Smooth muscle cell of the brain vasculature (primary cell): ENCODE data around the gene BHLHE23.

Experiments
- DNase-seq: peaks from one replicate; pipeline ENCODE4 v3.0.0-alpha.2; 2012; ENCODE audit warnings: low read depth, low spot score

The BHLHE23 gene

DNA sequence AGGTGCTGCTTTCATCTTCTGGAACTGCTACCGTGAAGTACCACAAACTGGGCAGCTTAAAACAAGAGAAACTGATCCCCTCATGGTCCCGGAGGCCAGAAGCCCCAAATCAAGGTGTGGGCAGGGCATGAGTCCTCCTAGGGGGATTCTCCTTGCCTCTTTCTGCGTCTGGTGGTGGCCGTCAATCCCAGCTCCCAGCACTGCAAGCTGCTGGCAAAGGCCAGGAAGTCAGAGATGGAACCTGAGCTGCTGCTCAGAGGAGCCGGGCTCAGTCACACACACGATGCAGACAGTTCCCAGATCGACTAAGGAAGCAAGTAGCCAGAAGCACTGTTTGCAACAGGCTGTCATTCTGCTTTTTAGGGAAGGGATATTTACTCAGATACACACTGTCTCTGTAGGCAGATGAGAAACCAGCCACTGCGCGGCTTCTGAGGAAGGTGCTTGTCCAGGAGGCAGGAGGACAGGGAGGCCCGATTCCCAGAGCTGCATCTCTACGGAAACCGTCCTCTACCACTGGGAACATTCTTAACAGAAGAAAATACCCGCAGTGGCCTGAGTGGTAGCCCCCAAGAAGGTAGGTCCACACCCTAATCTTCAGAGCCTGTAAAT is 15.5 kb downstream of the BHLHE23 start:
- DNase-seq, result no peak

DNA sequence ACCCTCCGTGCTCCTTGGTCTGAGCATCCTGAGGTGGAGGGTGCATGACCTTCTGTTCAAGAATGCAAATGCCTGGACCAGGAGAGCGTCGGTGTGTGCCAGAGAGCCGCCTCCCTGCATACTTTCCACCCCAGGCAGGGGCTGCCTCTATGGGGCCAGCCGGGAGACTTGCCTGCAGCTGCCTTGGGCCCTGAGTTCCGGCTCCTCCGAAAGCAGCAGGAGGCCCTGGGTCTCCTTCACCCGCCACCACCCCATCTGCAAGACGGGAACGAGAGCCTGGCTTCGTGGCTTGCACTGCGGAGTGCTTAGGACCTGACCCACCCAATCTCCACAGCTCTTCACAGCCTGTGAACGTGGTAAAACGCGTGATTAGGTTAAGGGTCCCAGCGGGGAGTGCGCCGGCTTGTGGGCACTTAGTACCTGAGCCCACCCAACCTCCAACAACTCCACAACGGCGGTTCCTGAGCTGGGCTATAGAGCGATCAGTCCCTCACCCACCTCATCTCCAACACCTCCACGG is 16.4 kb downstream of the BHLHE23 start:
- DNase-seq, result no peak

GRCh38 chr20:62989201-62989601 is 17.6 kb downstream of the BHLHE23 start:
- DNase-seq, result no peak

GRCh38 chr20:62987114-62987513 is 19.6 kb downstream of the BHLHE23 start:
- DNase-seq, result no peak

GRCh38 chr20:62986257-62986800 is 20.4 kb downstream of the BHLHE23 start:
- no peak for DNase-seq

GRCh38 chr20:62985444-62985778 is 21.4 kb downstream of the BHLHE23 start:
- DNase-seq, result no peak

DNA sequence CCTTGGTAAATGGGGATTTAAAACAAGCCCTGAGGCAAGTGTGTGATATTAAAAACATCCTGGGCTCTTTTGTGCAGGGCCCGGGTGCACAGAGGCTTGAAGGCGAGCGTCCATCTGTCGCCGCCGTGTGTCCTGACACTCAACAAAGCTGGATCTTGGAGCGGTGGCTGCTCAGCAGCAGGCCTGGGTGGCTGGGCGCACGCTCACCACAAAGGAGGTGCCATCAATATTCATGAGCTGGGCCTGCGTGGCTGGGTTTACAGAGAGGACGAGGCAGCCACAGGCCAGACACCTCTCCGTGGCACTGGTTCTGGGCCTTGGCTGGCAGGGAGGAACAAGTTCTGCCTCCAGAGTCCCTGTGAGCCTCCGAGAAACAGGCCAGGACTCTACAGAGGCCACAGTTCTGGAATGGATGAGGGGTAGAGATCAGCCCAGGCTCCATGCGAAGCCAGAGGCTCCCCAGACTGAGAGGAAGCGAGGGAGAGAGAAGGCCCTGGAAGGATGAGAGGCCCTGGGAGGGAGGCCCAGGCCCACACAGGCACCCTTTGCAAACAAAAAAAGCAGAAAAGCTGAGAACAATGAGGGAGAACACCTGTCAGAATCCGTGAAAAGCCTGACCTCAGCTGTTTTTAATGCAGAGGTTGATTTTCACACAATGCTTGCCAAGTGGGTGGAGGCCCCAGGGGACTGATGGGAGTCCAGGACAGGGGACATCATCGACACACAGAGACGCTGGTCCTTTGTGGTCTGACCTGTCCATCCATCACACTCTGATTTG is 21.9 kb downstream of the BHLHE23 start:
- DNase-seq, result no peak

- no peak for DNase-seq
Measured at GRCh38 chr20:62983210-62983609, 23.6 kb downstream of the BHLHE23 start.

DNA sequence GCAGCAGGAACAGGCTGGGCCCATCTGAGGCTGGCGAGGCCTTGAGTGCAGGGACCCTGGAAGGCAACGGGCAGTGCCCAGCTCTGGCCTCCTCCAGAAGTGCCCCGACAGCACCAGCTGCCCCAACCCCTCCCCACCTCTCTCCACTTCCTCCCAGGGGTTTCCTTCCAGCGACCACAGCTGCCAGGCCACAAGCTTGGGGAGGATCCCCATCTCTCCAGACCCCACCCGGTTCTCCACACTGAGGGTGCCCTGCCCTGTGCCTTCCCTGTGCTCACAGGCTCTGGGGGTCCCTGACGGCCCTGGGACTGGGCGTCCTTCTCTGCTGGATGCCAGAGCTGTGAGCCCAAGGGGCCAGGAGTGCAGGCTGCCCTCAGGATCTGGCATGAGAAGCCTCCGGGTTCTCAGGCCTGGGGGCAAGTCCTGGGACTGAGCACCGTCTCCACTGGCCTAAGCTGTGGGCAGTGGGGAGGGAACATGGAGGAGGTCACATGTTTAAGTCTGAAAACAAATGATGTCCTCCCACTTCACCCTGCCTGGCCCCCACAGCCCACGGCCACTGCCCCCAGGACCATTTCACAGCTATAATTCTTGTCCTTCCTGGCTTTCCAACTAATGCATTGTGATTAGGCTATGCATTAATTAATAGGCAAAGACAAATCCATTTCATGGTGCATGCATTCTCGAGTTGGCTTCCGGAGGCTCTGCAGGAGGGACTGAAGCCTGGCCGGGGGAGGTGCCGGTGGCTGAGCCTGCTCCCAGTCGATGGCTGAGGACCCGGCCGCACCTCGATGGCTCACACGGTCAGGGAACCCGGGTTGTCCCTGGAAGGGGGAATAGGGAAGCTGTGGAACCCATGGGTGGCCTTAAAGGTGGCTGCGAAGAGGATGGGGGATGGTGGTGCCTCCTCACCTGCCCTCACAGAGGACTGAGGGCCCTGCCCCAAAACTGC is 24.4 kb downstream of the BHLHE23 start:
- no peak for DNase-seq

DNA sequence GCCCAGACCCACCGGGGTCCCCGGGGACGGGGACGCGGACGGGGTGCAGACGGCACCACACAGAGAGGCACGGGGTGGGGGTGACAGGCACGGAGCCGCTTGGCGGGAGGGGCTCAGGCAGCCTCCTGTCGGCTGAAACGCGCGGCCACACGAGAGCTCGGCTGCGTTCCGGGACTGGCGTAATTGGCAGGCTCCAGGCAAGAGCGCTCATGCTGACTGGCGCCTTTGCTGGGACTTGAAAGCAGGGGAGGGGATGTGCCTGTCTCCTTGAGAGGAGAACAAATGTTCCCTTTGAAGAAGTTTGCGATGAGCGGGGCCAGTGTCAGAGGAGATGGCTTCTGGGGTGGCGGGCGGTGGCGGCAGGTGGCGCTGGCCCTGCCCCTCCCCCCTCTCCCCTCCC is 25.8 kb downstream of the BHLHE23 start:
- no peak for DNase-seq

- no peak for DNase-seq
Measured at GRCh38 chr20:62980380-62980960, 26.3 kb downstream of the BHLHE23 start.

- DNase-seq, result no peak
Measured at GRCh38 chr20:62979876-62980373, 26.8 kb downstream of the BHLHE23 start.

GRCh38 chr20:62979310-62979709 is 27.5 kb downstream of the BHLHE23 start:
- DNase-seq, result no peak

DNA sequence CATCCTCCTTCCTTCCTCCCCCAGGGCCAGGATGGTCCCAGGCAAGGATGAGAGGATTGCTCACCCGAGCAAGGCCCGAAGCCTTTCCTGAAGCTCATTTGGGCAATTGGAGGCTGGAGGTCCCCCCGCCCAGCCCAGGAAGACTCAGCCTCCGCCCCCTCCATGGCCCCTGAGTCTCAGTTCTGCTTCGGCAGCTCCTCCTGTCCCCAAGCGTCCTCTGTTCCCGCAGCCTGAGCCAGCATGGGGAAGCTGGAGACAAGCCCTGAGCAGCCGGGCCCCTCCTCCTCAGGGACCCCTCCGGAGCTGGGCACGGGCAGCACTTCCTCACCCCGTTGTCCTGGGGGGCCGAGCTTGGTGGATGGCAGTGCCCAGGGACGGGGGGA is 28.2 kb downstream of the BHLHE23 start:
- no peak for DNase-seq

DNA sequence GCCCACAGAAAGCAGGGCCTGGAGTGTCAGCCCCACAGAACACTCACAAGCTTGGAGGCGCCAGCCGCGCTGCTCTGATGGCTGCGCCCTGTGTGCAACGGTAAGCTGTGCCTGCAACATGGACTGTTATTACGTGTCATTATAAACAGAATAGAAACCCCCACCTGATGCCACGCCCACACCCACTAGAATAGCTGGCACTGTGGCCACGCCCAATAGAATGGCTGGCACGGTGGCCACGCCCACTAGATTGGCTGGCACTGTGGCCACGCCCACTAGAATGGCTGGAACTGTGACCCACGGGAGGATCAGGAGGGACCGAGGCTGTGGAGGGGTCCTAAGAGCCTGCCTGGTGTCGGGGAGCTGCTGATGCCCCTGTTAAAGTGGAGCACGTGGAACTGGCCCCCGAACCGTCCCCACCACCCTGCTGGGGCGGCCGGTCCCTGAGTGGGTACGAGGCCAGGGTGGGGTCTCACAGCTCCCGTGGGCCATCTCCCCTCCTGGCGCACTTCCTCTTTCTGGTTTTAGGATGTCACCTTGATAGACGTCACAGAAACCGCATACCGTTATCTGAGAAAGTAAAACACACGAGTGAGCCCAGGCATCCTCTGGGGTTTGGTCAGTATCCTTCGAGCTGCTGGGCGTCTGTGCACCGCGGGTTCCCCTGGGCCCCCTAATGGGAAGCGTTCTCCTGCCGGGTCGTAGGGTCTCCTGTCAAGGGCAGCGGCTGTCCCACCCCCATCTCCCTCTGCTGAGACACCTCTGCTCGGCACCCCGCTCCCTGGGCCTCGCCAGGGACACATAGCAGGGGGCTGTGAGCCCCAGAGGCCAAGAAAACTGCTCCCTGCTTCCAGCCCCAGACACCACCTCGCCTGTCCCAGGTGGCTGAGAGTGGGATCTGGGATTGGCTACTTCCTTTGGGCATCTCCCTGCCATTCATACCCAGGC is 28.9 kb downstream of the BHLHE23 start:
- DNase-seq, result no peak

- no peak for DNase-seq
Measured at GRCh38 chr20:62976886-62977285, 29.9 kb downstream of the BHLHE23 start.

- DNase-seq, result no peak
Measured at GRCh38 chr20:62975812-62976508, 30.8 kb downstream of the BHLHE23 start.

DNA sequence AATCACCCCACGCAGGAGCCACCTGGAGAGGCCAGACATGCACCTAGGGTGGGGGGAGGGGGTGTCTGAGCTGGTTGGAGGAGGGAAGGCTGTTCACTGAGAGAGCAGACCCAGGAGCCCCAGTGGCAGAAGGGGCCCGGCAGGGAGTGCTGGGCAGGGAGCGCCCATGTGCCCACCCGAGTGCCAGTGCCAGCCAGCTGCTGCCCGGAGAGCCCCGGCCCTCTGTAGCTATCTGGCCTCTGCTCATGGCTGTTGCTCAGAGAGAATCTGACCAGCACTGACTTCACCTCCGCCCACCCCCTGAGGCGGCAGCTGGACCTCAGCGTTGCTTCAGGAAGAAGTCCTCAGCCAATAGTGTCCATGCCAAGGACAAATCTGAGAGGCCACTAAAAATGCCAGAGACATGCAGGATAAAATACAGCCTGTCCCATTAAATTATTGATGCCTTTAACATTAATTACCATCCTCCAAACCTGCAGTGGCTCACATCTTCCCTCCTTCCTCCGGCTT is 31.5 kb downstream of the BHLHE23 start:
- DNase-seq, result no peak
